ENCODE results near the gene ABCC4. TPM values are rescaled to one million over a fixed set of nuclear protein-coding genes. Genes with fewer than 3 reads are reported as not detected.

ABCC4 gene
- 17.4 to 22.1 TPM (median 21.0 TPM) in 5 replicates for total RNA-seq (2022; extraction: Qiagen RNA extraction; ENCODE audit: low read depth)

GRCh38 chr13:95301183-95301967 lies at the start of gene ABCC4:
Gene ABCC4, minus strand, starts transcription at chr13:95301451. Its CDS starts 137 bp downstream, at chr13:95301314.

Measured in A549 treated with DMSO at 1 μM for 4 hours (cell line).